HepG2 (cell line): ENCODE data around the gene SNRPD3. TPM values are rescaled to one million over a fixed set of nuclear protein-coding genes. Genes with fewer than 3 reads are reported as not detected.

Experiments used
- CAMTA2 ChIP-seq: sonication (generic); formaldehyde crosslinking; IDR thresholded peaks from 2 replicates; pipeline ENCODE4 v1.4.0; 2020; ENCODE audit warnings: mild to moderate bottlenecking, missing genetic modification reagents, borderline replicate concordance
- GATA4 ChIP-seq: sonication (generic); IDR thresholded peaks from 2 replicates; pipeline ENCODE4 v1.6.1; 2016; ENCODE audit warnings: antibody characterized with exemption, low read depth, borderline replicate concordance
- IRX3 ChIP-seq: sonication (generic); formaldehyde crosslinking; IDR thresholded peaks from 2 replicates; pipeline ENCODE4 v1.8.1; 2023; ENCODE audit warnings: mild to moderate bottlenecking, low read depth, missing genetic modification reagents, borderline replicate concordance
- KDM2A ChIP-seq: sonication (generic); formaldehyde crosslinking; IDR thresholded peaks from 2 replicates; pipeline ENCODE4 v1.4.0; 2020; ENCODE audit warnings: low read depth, missing genetic modification reagents, borderline replicate concordance
- KDM3A ChIP-seq: IDR thresholded peaks from 2 replicates; pipeline ENCODE4 v1.6.1; 2018; ENCODE audit warnings: low read depth, missing compliant biosample characterization
- NAIF1 ChIP-seq: sonication (generic); formaldehyde crosslinking; IDR thresholded peaks from 2 replicates; pipeline ENCODE4 v1.5.0; 2020; ENCODE audit warnings: mild to moderate bottlenecking, missing genetic modification reagents, borderline replicate concordance
- NFE2L2 ChIP-seq: fragments of 150-350 bp; IDR thresholded peaks from 2 replicates; pipeline ENCODE4 v1.6.1; 2014; ENCODE audit warnings: low read length
- NRL ChIP-seq: sonication (generic); formaldehyde crosslinking; IDR thresholded peaks from 2 replicates; pipeline ENCODE4 v1.5.0; 2020; ENCODE audit warnings: missing genetic modification reagents, mild to moderate bottlenecking, moderate library complexity, borderline replicate concordance
- ZBTB7A ChIP-seq: sonication (generic); formaldehyde crosslinking; IDR thresholded peaks from 2 replicates; pipeline ENCODE4 v1.8.0; 2022; ENCODE audit warnings: mild to moderate bottlenecking, missing genetic modification reagents
- ZNF282 ChIP-seq: fragments of 450-650 bp; IDR thresholded peaks from 2 replicates; pipeline ENCODE4 v1.6.1; 2018; ENCODE audit not compliant: partially characterized antibody
- ZNF3 ChIP-seq: IDR thresholded peaks from 2 replicates; pipeline ENCODE4 v1.7.0; 2017; ENCODE audit warnings: inconsistent platforms
- ZNF709 ChIP-seq: sonication (generic); formaldehyde crosslinking; IDR thresholded peaks from 2 replicates; pipeline ENCODE4 v1.5.0; 2020; ENCODE audit warnings: mild to moderate bottlenecking, missing genetic modification reagents
- ZNF850 ChIP-seq: sonication (generic); formaldehyde crosslinking; conservative IDR thresholded peaks from 2 replicates; pipeline ENCODE4 v1.9.0; 2021; ENCODE audit warnings: mild to moderate bottlenecking, missing genetic modification reagents
- polyA plus RNA-seq, 8 experiments: library from polyadenylated mRNA; depleted of rRNA in 3 of 8; stranded (reverse) in 7 of 8; unstranded in 1 of 8; fragments of >200 nt; fragmentation: Illumina TruSeq in 4 of 8; extraction: Trizol in 4 of 8; gene quantifications; 2 replicates each; pipeline versions ENCODE4 v1.2.1 to v1.2.3, GENCODE V29; 2011 to 2016; ENCODE audit warnings: low read depth in 4 of 8, missing spikeins in 1 of 8, mixed read lengths in 1 of 8; ENCODE audit not compliant: insufficient read depth in 1 of 8
- total RNA-seq, 5 experiments: library from RNA; depleted of rRNA; stranded (reverse); fragments of >200 nt; fragmentation: Illumina TruSeq; extraction: Trizol; gene quantifications; 2 replicates each; pipeline ENCODE4 v1.2.3, GENCODE V29; 2016; ENCODE audit warnings: low read depth in 1 of 5
- TF ChIP-seq, protein P1 (sequence below): sonication (generic); formaldehyde crosslinking; IDR thresholded peaks from 2 replicates; pipeline ENCODE4 v1.4.0; 2020; ENCODE audit warnings: missing genetic modification reagents, borderline replicate concordance
- TF ChIP-seq, protein P2 (sequence below): fragments of 450-650 bp; IDR thresholded peaks from 2 replicates; pipeline ENCODE4 v1.6.1; 2016
- TF ChIP-seq, protein P3 (sequence below): sonication (generic); formaldehyde crosslinking; IDR thresholded peaks from 2 replicates; pipeline ENCODE4 v1.4.0; 2020; ENCODE audit warnings: mild to moderate bottlenecking, missing genetic modification reagents
- TF ChIP-seq, protein P4 (sequence below): IDR thresholded peaks from 2 replicates; pipeline ENCODE4 v1.6.1; 2018; ENCODE audit warnings: missing genetic modification reagents

The SNRPD3 gene
- total and polyA plus RNA-seq, 2 of the 13 experiments (the other 11 are each of a cell fraction or from before 2014, with no cell fraction given): 110 to 209 TPM

DNA sequence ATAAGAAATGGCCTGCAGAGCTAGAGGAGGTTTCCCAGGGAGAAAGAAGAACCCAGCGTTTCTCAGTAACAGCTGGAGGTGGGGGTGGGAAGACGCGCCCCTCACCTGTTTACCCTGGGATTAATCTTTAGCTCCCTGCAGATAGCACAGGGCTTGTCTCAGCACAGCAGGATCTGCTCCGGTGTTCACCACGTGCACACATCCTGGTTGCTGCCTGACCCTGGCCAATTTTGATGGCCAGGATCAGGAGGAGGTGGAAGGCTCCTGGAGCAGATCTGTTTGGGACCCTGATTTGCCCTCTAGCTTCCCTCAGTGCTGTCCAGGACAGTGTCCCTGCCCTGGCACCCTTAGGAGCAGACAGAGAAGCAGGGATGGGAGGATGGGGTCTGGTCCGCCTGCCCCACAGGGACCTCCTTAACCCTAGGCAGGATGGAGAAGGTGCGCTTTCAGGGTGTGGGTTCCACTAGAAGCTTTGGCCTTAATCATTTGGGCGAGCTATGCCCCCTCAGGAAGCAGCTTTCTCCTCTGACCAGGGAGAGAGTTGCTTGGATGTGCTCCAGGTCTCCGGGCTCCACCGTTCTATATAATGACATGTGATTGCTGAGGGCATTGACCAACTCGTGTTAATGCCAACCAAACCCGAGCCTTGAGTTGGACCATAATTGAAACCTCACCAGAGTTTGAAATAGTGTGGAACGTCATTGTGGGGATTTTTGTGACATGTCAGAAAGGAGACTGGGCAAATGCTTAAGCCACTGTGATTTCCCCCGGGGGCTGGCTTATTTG is 41.4 kb upstream of the SNRPD3 start (continued):
- TF ChIP-seq ZBTB7A (CRISPR knock-in tag) (peak; percentile 96; the same call in 1 of the 2 replicates), ZNF850 (CRISPR knock-in tag) (no peak), CAMTA2 (CRISPR knock-in tag) (peak; percentile 93; the same call in 1 of the 2 replicates), ZNF709 (CRISPR knock-in tag) (peak; percentile 96), ZNF3 (CRISPR knock-in tag) (no peak), NAIF1 (CRISPR knock-in tag) (peak; percentile 93), ZNF282 (no peak), KDM2A (CRISPR knock-in tag) (peak; percentile 88), NRL (CRISPR knock-in tag) (peak; percentile 95), GATA4 (peak; percentile 81; the same call in 1 of the 2 replicates), NFE2L2 (no peak), IRX3 (peak; percentile 96), KDM3A (CRISPR knock-in tag) (peak; percentile 97)
- TF ChIP-seq, protein P1, sequence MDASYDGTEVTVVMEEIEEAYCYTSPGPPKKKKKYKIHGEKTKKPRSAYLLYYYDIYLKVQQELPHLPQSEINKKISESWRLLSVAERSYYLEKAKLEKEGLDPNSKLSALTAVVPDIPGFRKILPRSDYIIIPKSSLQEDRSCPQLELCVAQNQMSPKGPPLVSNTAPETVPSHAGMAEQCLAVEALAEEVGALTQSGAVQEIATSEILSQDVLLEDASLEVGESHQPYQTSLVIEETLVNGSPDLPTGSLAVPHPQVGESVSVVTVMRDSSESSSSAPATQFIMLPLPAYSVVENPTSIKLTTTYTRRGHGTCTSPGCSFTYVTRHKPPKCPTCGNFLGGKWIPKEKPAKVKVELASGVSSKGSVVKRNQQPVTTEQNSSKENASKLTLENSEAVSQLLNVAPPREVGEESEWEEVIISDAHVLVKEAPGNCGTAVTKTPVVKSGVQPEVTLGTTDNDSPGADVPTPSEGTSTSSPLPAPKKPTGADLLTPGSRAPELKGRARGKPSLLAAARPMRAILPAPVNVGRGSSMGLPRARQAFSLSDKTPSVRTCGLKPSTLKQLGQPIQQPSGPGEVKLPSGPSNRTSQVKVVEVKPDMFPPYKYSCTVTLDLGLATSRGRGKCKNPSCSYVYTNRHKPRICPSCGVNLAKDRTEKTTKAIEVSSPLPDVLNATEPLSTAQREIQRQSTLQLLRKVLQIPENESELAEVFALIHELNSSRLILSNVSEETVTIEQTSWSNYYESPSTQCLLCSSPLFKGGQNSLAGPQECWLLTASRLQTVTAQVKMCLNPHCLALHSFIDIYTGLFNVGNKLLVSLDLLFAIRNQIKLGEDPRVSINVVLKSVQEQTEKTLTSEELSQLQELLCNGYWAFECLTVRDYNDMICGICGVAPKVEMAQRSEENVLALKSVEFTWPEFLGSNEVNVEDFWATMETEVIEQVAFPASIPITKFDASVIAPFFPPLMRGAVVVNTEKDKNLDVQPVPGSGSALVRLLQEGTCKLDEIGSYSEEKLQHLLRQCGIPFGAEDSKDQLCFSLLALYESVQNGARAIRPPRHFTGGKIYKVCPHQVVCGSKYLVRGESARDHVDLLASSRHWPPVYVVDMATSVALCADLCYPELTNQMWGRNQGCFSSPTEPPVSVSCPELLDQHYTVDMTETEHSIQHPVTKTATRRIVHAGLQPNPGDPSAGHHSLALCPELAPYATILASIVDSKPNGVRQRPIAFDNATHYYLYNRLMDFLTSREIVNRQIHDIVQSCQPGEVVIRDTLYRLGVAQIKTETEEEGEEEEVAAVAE (CRISPR knock-in tag): peak; percentile 96
- TF ChIP-seq, protein P2, sequence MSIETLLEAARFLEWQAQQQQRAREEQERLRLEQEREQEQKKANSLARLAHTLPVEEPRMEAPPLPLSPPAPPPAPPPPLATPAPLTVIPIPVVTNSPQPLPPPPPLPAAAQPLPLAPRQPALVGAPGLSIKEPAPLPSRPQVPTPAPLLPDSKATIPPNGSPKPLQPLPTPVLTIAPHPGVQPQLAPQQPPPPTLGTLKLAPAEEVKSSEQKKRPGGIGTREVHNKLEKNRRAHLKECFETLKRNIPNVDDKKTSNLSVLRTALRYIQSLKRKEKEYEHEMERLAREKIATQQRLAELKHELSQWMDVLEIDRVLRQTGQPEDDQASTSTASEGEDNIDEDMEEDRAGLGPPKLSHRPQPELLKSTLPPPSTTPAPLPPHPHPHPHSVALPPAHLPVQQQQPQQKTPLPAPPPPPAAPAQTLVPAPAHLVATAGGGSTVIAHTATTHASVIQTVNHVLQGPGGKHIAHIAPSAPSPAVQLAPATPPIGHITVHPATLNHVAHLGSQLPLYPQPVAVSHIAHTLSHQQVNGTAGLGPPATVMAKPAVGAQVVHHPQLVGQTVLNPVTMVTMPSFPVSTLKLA: peak; percentile 36; the same call in 1 of the 2 replicates
- TF ChIP-seq, protein P3, sequence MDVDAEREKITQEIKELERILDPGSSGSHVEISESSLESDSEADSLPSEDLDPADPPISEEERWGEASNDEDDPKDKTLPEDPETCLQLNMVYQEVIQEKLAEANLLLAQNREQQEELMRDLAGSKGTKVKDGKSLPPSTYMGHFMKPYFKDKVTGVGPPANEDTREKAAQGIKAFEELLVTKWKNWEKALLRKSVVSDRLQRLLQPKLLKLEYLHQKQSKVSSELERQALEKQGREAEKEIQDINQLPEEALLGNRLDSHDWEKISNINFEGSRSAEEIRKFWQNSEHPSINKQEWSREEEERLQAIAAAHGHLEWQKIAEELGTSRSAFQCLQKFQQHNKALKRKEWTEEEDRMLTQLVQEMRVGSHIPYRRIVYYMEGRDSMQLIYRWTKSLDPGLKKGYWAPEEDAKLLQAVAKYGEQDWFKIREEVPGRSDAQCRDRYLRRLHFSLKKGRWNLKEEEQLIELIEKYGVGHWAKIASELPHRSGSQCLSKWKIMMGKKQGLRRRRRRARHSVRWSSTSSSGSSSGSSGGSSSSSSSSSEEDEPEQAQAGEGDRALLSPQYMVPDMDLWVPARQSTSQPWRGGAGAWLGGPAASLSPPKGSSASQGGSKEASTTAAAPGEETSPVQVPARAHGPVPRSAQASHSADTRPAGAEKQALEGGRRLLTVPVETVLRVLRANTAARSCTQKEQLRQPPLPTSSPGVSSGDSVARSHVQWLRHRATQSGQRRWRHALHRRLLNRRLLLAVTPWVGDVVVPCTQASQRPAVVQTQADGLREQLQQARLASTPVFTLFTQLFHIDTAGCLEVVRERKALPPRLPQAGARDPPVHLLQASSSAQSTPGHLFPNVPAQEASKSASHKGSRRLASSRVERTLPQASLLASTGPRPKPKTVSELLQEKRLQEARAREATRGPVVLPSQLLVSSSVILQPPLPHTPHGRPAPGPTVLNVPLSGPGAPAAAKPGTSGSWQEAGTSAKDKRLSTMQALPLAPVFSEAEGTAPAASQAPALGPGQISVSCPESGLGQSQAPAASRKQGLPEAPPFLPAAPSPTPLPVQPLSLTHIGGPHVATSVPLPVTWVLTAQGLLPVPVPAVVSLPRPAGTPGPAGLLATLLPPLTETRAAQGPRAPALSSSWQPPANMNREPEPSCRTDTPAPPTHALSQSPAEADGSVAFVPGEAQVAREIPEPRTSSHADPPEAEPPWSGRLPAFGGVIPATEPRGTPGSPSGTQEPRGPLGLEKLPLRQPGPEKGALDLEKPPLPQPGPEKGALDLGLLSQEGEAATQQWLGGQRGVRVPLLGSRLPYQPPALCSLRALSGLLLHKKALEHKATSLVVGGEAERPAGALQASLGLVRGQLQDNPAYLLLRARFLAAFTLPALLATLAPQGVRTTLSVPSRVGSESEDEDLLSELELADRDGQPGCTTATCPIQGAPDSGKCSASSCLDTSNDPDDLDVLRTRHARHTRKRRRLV (CRISPR knock-in tag): peak; percentile 88
- TF ChIP-seq, protein P4, sequence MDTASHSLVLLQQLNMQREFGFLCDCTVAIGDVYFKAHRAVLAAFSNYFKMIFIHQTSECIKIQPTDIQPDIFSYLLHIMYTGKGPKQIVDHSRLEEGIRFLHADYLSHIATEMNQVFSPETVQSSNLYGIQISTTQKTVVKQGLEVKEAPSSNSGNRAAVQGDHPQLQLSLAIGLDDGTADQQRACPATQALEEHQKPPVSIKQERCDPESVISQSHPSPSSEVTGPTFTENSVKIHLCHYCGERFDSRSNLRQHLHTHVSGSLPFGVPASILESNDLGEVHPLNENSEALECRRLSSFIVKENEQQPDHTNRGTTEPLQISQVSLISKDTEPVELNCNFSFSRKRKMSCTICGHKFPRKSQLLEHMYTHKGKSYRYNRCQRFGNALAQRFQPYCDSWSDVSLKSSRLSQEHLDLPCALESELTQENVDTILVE (CRISPR knock-in tag): peak; percentile 97
